ENCODE measurements around the gene DARS1.

GRCh38 chr2:135904341-135904989 lies 81.0 kb downstream of the DARS1 start:
- TF ChIP-seq POLR2A (IDR thresholded peaks at IDR 0.05) (no peak), CTCF (IDR thresholded peaks at IDR 0.05) (no peak)
